ENCODE results near the gene LSM5. TPM values are rescaled to one million over a fixed set of nuclear protein-coding genes. Genes with fewer than 3 reads are reported as not detected.

Gene LSM5
- total RNA-seq, 4 donors from 2014 or later, result 17.7 to 29.5 (median 21.3) TPM

- TF ChIP-seq CTCF (IDR thresholded peaks at IDR 0.05; ENCODE audit: low read depth), result no peak
Observed at GRCh38 chr7:32518534-32519140, 28.5 kb upstream of the LSM5 start.

GRCh38 chr7:32516551-32517100, 26.4 kb upstream of the LSM5 start:
- no peak for TF ChIP-seq CTCF (IDR thresholded peaks at IDR 0.05; ENCODE audit: low read depth)

DNA sequence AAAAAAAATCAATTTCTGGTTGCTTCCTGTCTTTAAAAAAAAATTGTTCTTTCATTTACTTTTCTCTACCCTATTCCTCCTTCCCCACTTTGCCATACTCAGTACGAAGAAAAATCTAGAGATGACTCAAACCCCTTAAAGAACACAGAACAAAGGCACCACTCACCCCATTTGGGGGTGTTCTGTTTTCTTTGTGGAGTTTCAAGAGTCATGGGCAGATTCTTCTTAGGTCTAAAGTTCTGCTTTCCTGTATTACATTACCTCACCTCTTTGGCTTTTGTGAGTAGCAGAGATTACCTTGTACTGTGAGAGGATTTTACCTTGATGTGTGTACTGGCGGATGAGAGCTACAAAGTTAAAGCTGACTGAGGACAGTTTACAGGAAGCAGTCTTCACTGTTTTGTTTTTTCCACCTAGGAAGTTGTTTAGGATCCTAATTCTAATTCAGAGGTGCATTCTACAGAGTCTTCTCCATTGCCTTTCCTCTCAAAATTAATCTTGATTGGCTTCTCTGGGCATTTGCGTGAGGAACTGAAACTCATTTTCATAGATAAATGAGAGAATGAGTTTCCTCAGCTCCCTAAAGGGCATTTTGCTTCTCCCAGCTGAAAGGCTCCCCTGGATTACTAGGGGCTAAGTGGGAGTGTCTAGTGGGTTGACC, 25.8 kb upstream of the LSM5 start:
- no peak for TF ChIP-seq CTCF (IDR thresholded peaks at IDR 0.05; ENCODE audit: low read depth)

- no peak for TF ChIP-seq CTCF (IDR thresholded peaks at IDR 0.05; ENCODE audit: low read depth)
Observed at GRCh38 chr7:32513210-32513609, 23.0 kb upstream of the LSM5 start.

DNA sequence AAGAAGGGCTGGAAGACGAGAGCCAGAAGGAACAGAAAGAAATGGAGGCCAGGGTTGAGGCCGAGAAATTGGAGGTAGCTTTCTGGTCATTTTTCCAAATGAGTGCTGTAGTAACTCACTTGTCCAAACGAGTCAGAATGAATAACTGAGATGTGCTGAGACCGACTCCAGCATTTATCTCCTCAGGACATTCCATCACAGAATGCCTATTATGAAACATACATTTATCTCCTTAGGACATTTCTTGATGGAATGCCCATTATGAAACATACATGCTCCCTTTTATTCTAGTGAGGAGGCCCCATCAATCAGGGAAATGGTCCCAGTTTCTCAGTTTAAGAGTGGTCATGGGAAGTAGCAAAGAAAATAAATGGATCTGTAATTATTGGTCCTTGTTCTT, 21.6 kb upstream of the LSM5 start:
- no peak for TF ChIP-seq CTCF (IDR thresholded peaks at IDR 0.05; ENCODE audit: low read depth)

- no peak for TF ChIP-seq CTCF (IDR thresholded peaks at IDR 0.05; ENCODE audit: low read depth)
Observed at GRCh38 chr7:32507414-32507813, 17.2 kb upstream of the LSM5 start.

DNA sequence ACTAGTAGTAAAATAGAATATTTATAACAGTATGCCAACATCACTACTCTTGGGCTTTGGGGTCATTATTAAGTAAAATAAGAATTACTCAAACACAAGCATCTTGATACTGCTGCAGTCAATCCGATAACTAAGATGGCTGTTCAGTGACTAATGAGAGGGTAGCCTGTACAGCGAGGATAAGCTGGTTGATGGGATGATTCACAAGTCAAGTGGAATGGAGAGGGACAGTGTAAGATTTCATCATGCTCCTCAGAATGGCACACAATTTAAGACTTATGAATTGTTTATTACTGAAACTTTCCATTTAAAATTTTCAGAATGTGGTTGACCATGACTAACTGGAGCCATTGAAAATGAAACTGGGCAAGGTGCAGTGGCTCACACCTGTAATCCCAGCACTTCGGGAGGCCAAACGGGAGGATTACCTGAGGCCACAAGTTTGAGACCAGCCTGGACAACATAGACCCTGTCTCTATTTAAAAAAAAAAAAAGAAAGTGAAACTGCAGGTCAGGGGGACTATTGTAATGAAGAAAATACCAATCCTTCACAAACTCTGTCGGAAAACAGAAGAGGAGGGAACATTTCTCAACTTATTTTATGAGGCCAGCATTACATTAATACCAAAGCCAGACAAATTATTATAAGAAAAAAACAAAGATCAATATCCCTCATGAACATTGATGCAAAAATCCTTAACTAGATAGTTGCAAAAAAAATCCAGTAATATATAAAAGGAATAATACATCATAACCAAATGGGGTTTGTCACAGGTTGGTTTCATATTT, 16.3 kb upstream of the LSM5 start:
- TF ChIP-seq CTCF (IDR thresholded peaks at IDR 0.05; ENCODE audit: low read depth), result no peak

All from subcutaneous adipose tissue (tissue), 4 donors.